Body of pancreas (tissue), 4 donors: ENCODE data around the gene ITPRIPL2.

Experiments used
- CTCF ChIP-seq, 7 experiments: fragments of 450-650 bp in 4 of 7; fragments of 200-600 bp in 3 of 7; sonication (generic) in 3 of 7; IDR thresholded peaks; one replicate each; pipeline ENCODE4 v1.5.1; 2016 to 2019; ENCODE audit warnings: antibody characterized with exemption in 7 of 7
- POLR2A ChIP-seq, 3 donors: fragments of 450-650 bp; IDR thresholded peaks; one replicate each; pipeline ENCODE4 v1.6.1; 2016; ENCODE audit warnings: antibody characterized with exemption in 3 of 3, mild to moderate bottlenecking in 2 of 3

GRCh38 chr16:19108409-19109287 lies 5.1 kb upstream of the ITPRIPL2 start:
- TF ChIP-seq CTCF (IDR thresholded peaks at IDR 0.05): no peak
- TF ChIP-seq POLR2A (IDR thresholded peaks at IDR 0.05): no peak
